ENCODE measurements around the gene WNT11.
"Not testable (repeated sequence)": the region's sequence is repeated elsewhere in the genome, so short reads cannot be mapped to it uniquely, and the experiment has no call there.

Gene WNT11

DNA sequence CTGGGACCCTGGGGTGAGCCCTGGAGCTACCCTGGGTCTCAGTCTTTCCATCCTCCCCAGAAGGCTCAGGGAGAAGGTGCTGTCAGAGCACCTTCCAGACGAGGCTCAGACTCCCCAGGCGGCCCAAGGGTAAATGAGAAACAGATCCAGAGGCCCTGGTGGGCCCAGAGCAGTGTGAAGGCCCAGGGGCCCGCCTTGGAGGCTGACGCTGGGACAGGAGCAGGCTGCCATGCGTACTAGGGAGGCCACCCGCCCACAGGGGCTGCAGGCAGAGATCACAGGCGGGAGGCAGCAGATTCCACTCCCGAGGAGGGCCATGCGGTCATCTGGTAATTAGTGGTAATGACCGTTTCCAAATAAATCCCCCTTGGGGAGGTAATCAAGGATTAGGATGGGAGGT is 5.2 kb downstream of the WNT11 start:
- no peak for DNase-seq

- DNase-seq, result no peak
These were observed 6.0 kb downstream of the WNT11 start for GRCh38 chr11:76200006-76200940.

- not testable (repeated sequence) for DNase-seq
These were observed 7.6 kb downstream of the WNT11 start for GRCh38 chr11:76198691-76199090.

GRCh38 chr11:76197941-76198640 is 8.2 kb downstream of the WNT11 start:
- DNase-seq, result no peak

- no peak for DNase-seq
These were observed 9.0 kb downstream of the WNT11 start for GRCh38 chr11:76197332-76197731.

GRCh38 chr11:76196849-76197248 is 9.5 kb downstream of the WNT11 start:
- no peak for DNase-seq

- no peak for DNase-seq
These were observed 11.2 kb downstream of the WNT11 start for GRCh38 chr11:76194872-76195668.

DNA sequence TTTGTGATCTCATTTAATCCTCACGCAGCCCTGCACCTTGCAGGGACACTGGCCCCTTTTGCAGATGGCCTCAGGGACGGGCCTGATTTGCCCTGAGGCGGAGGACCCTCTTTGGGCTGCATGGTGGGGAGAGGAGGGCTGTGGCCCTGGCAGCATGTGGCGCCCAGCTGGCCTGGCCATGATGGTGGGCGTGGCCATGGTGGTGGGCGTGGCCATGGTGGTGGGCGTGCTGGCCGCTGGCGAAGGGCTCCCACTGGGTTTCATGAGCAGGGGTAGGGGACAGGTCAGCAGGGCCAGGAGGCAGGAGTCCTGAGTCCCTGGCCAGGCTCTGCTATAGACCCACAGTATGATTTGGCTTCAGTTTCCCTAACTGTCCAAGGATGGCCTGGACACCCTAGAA is 13.1 kb downstream of the WNT11 start:
- no peak for DNase-seq

GRCh38 chr11:76190376-76190775 is 15.9 kb downstream of the WNT11 start:
- DNase-seq, result no peak

GRCh38 chr11:76189682-76190081 is 16.6 kb downstream of the WNT11 start:
- DNase-seq, result no peak

DNA sequence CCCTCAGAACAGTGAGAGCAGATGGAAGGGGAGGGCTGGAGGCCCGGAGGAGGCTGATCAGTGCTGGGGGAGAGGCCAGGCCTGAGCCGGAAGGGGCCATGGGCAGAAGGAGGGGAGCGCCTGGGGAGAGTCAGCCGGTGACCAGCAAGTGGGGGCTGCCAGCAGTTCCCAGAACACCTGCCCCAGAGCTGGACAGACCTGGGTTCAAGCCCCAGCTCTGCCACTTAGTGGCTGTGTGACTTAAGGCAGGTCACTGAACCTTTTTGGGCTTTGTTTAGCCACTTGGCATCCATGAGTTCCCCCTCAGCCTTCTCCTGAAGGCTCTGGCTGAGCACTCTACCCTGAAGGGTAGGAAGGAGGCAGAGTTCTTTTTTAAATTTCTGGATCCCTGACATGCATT is 17.4 kb downstream of the WNT11 start:
- DNase-seq, result no peak

DNA sequence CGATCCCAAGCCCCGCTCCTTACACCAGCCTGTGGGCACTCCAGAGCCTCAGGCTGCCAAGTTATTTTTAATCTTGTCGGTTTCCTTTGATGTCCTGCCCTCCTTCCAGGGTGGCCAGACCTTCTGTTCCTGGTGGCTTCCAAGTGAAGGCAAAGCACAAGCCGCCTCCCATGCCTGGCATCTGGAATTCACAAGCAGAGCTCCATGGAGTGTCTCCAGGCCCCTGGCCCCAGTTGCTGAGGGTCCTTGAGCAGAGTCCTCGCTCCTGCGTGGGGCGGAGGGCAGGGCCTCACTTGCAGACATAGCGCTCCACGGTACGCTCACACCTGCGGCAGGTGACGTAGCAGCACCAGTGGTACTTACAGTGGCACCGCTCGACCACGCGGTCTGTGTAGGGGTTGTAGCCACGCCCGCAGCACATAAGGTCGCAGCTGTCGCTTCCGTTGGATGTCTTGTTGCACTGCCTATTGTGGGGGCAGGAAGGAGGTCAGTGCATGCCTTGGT is 19.5 kb downstream of the WNT11 start:
- DNase-seq, result no peak

GRCh38 chr11:76185931-76186401 is 20.3 kb downstream of the WNT11 start:
- DNase-seq, result no peak

DNA sequence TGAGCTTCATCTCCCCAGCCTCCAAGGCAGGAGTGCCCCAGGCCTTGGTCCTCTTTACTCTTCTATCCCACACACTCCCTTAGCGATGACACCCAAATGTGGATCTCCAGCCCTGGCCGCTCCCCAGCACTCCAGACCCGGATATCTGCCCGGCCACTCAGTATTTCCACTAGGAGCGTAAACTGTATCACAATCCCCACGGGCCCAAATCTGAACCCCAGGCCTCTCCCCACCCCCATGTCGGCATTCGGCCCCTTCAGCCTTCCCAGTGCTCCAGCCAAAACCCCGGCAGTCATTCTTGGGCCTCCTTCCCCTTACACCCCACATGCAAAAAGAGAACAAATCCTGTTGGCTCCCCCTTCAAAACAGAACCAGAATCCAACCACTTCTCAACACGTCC is 20.8 kb downstream of the WNT11 start:
- no peak for DNase-seq

- no peak for DNase-seq
These were observed 21.7 kb downstream of the WNT11 start for GRCh38 chr11:76184551-76184993.

DNA sequence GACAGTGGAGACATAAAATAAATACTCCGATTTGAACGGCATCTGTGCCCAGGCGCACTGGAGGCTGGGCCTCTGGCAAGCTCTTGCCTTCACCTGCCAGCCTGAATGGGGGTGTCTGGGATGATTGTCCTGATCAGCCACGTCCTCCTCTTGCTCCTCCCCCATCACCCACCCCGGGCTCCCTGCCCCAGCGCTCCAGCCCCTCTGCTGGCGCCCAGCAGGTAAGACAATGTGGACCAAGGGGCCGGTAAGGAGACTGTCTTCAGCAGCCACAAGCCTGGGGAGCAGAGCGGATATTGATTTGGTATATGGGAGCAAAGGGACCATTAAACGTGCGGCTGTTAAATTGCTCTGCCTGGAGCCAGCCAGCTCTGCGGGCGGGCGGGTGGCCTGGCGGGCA is 24.9 kb downstream of the WNT11 start:
- DNase-seq, result no peak

DNA sequence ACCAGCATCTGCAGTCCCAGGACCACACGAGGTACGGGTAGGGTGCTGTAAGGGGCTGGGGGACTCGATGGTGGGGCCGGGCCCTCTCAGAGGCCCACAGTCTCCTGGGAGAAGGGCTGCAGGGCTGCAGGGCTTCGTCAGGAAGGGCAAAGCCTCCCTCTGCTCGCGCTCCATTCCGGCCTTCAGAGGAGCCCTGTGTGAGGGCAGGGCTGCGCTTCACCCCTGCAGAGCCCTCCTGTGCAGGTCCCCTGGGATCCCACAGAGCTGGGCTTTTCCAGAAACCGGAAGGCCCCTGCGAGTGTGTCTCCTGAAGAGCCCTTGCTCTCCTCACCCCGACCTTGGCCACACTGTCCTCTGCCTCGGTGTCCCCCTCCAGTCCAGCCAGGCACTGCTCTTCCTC is 27.2 kb downstream of the WNT11 start:
- no peak for DNase-seq

DNA sequence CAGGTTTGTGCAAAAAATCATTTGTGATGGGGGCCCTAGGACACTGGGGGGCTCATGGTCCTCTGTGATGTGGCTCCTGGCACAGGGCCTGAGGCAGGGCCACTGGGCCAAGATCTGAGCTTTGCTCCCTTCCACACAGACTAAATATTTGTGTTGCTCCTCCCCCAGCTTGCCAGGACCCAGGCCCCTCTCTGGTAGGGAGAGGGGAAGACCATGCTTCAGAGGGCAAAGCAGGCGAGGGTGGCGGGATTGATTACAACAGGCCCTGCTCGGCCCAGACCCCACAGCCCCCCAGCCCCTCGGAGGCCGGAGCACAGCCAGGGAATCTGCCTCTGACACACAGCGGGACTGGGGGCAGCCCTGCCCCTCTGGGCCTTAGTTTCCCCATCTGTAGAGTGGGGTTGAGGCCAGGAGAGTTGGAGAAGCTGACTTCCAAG is 29.0 kb downstream of the WNT11 start:
- DNase-seq, result no peak

DNA sequence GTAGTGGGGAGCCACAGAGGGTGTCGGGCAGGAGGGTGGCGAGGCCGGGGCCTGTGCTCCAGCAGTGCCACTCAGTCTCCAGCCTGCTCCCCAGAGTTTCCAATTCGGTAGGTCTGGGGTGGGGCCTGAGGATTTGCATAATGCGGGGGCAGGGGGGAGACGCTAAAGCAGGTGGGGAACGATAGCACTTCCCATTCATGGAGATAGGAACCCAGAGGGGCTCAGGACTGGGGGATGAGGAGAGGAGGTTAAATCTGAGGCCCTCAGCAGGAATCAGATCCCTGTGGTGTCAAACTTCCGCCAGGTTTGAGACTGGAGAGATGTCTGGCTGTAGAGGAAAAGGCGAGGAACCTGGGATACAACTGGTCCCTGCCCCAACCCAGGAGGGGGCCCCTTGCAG is 29.8 kb downstream of the WNT11 start:
- DNase-seq, result no peak

- DNase-seq, result no peak
These were observed 30.5 kb downstream of the WNT11 start for GRCh38 chr11:76175783-76176182.

GRCh38 chr11:76174330-76174729 is 32.0 kb downstream of the WNT11 start:
- DNase-seq, result no peak

GRCh38 chr11:76173663-76174062 is 32.6 kb downstream of the WNT11 start:
- DNase-seq, result no peak

DNA sequence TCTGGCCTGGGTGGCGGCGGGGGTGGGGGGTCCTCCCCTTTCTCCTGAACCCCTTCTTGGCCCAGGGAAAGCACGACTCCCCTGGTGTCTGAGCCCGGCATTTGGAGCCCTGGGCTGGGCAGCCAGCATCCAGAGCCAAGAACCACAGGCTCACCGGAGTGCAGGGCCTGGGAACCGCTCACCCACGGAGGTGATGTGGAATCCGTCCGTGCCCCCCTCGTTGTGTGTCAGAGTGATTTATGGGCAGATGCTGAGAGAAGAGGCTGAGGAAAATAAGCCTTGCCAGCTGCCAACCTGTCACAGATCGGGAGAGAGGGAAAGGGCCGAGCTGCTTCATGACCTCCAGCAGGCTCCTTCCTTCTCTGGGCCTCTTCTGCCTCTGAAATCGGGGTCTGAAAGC is 33.7 kb downstream of the WNT11 start:
- no peak for DNase-seq

Data from inflammatory macrophage treated with lipopolysaccharide for 4 hours (primary cell).